ENCODE results near the gene SORCS3. TPM values are rescaled to one million over a fixed set of nuclear protein-coding genes. Genes with fewer than 3 reads are reported as not detected.

The SORCS3 gene
- polyA plus RNA-seq, 3 donors from 2014 or later, result not detected

DNA sequence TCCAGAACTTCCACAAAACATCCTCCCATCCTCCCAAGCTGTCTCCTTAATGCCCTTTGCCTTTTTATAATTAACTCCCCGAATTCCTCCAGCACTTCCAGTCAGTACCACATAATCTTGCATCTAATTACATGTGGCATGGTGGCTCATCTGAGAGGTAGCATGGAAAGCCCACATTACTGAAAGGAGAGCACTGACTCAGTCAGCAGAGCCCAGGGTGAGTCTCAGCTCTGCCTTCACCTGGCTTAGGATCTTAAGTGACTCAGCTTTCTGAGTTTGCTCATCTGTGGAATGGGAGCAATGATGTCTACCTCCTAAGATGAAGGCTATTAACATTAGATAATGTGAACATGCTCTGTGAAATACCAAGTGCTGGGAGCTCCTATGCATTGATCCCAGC lies 433.9 kb downstream of the SORCS3 start:
- Mint-ChIP-seq H3K4me3 (no peak overlapping the region), H3K9me3 (peaks cover 0 to 10% (median 0%) of the 10 kb centered on the region in 6 donors), H3K36me3 (no peaks in the 10 kb centered on the region), H3K27ac (no peak overlapping the region), H3K4me1 (no peaks in the 10 kb centered on the region), H3K27me3 (ENCODE audit: low read depth in 3 of 3) (peaks cover 0 to 5% (median 0%) of the 10 kb centered on the region in 3 donors)
- DNase-seq, result no peak

DNA sequence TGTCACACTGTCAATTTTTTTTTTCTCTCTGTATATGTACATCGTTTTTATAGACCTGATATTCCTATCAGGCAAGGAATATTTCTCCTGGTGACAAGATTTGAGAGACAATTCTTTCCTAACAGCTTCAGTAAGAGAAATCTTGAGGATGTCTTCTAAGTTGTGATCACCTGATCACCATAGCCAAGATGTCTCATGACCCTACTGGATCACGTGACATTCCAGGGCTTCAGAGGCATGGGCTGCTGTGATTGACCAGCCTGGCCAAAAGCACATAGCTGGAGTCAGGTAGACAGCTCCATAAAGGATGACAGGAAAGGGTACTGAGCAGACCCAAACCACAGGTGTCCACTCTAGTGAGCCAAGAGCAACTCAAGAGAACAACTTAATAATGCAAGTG lies 444.9 kb downstream of the SORCS3 start:
- peaks cover 0 to 7% (median 4%) of the 10 kb centered on the region in 6 donors for H3K9me3 Mint-ChIP-seq
- no peaks in the 10 kb centered on the region for H3K36me3 Mint-ChIP-seq
- peaks cover 0 to 6% (median 1%) of the 10 kb centered on the region in 3 donors for H3K27me3 Mint-ChIP-seq (ENCODE audit: low read depth in 3 of 3)
- H3K4me1 Mint-ChIP-seq, result no peaks in the 10 kb centered on the region
- no peak for DNase-seq
- H3K4me3 Mint-ChIP-seq, result no peak overlapping the region
- H3K27ac Mint-ChIP-seq, result no peak overlapping the region

DNA sequence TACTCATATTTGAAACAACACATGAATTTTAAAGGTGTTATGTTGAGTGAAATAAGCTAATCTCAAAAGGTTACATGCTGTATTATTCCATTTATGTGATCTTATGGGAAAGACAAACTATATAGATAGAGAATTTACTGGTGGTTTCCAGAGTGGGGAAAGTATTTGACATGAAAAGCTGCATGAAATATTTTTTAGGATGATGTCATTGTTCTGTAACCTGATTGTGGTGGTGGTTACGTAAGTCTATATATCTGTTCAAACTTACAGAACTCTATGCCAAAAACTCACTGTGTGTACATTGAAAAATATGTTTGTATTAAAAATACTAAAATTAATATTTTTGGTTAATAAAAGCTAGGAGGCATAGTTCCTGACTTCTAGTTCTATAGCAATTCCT lies 453.0 kb downstream of the SORCS3 start:
- Mint-ChIP-seq H3K36me3 (no peaks in the 10 kb centered on the region), H3K4me1 (no peaks in the 10 kb centered on the region), H3K27ac (no peak overlapping the region), H3K9me3 (peaks cover 0 to 5% (median under 1%) of the 10 kb centered on the region in 6 donors), H3K4me3 (no peak overlapping the region), H3K27me3 (ENCODE audit: low read depth in 3 of 3) (peaks cover 0 to 4% (median 0%) of the 10 kb centered on the region in 3 donors)
- no peak for DNase-seq

DNA sequence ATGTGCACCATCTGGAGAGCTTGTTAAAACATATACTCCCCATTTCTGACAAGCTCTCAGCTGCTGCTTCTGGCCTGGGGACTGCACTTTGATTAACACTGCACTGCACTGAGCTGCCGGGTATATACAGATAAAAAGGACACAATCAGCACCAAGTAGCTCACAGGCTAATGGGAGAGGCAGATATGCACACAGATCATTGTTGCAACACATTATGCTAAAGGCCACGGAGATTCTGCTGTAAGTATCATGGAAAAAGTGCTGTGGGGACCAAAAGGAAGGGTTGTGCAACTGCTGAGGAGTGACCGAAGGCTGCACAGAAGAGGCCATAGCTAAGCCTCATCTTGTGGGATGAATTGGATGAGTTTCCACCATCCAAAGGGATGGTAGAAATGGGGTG lies 455.2 kb downstream of the SORCS3 start:
- Mint-ChIP-seq H3K9me3 (no peaks in the 10 kb centered on the region), H3K4me3 (no peak overlapping the region), H3K27ac (no peak overlapping the region), H3K27me3 (ENCODE audit: low read depth in 3 of 3) (peaks cover 0 to 4% (median 2%) of the 10 kb centered on the region in 3 donors), H3K36me3 (no peaks in the 10 kb centered on the region), H3K4me1 (no peaks in the 10 kb centered on the region)
- DNase-seq, result no peak

DNA sequence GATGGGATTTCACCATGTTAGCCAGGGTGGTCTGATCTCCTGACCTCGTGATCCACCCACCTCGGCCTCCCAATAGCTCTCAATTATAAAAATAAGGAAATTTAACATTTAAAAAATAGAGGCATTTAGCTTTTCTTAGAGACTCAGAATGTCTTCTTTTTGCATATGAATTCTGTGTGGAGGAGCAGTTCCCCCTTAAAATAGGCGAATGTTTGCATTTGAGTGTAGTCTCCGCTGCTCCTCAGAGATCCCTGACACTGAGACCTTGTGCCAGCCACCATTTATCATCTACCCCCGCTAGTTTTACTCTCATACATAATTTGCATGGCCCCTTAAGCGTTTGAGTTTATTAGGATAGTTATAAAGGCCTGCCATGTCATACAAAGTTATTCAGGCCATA lies 461.9 kb downstream of the SORCS3 start:
- H3K9me3 Mint-ChIP-seq, result peaks cover 0 to 7% (median 0%) of the 10 kb centered on the region in 6 donors
- no peak overlapping the region for H3K4me3 Mint-ChIP-seq
- no peaks in the 10 kb centered on the region for H3K36me3 Mint-ChIP-seq
- H3K4me1 Mint-ChIP-seq, result no peaks in the 10 kb centered on the region
- no peak for DNase-seq
- H3K27ac Mint-ChIP-seq, result no peak overlapping the region
- H3K27me3 Mint-ChIP-seq (ENCODE audit: low read depth in 3 of 3), result peaks cover 0 to 4% (median 2%) of the 10 kb centered on the region in 3 donors

DNA sequence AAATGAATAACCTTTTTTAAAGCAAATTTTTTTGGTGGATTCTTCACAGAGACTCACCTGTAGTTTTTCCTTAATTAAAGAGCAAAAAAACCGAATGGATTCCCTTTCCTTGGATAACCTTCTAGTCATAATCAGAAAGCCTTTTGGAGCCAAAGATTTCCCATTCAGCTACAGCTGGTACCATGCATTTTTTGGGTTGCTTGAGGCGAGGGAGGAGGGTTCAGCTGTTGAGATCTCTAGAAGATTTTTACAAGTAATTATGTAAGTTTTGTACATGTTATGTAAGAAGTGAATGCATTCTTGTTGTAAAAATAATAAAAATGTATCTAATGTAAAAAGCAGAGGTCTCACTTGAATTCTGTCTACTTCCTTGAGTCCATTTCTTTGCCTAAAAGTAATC lies 463.2 kb downstream of the SORCS3 start:
- H3K27me3 Mint-ChIP-seq (ENCODE audit: low read depth in 3 of 3), result peaks cover 0 to 4% (median 2%) of the 10 kb centered on the region in 3 donors
- peaks cover 0 to 7% (median 0%) of the 10 kb centered on the region in 6 donors for H3K9me3 Mint-ChIP-seq
- no peak for DNase-seq
- no peak overlapping the region for H3K4me3 Mint-ChIP-seq
- H3K36me3 Mint-ChIP-seq, result no peaks in the 10 kb centered on the region
- H3K4me1 Mint-ChIP-seq, result no peaks in the 10 kb centered on the region
- no peak overlapping the region for H3K27ac Mint-ChIP-seq

DNA sequence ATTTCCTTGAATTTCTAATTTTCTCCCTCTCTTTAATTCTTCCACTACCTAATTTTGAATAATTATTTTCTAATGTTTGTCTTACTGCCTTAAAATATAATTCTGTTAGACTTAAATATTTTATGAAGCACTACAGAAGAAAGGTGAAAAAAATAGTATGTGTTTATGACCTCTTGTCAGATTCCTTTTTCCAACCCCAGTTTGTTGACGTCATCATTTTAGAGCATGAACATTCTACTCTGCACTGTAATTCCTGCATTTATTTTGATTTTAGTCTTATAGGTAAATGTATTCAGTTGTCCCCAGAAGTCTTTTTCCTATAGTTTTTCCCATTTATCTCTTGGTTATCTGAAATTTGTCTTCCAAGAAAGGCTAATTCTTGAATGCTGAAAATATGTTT lies 468.1 kb downstream of the SORCS3 start:
- Mint-ChIP-seq H3K4me1 (no peaks in the 10 kb centered on the region), H3K27ac (no peak overlapping the region), H3K27me3 (ENCODE audit: low read depth in 3 of 3) (peaks cover 0 to 2% (median 0%) of the 10 kb centered on the region in 3 donors), H3K9me3 (peaks cover 0 to 7% (median under 1%) of the 10 kb centered on the region in 6 donors), H3K36me3 (no peaks in the 10 kb centered on the region), H3K4me3 (no peak overlapping the region)
- DNase-seq, result no peak

DNA sequence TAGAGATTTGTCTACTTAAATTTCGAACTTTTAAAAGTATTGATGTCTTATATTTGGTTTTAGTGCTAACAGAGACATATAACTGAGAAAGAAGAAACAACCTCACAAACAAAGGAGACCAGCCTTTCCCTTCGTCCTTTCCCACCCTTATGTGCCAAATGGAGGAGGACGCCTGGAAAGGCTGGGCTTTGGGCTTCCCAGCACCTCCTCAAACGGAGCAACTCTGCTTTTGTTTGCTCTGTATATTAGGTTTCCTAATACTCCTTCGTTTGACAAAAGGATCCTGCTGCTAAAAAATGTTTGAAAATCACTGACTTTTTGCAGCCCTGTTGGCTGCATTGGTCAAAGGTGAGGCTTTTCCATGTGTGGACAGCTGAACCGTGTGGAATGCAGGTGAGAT lies 471.8 kb downstream of the SORCS3 start:
- H3K27me3 Mint-ChIP-seq (ENCODE audit: low read depth in 3 of 3), result no peaks in the 10 kb centered on the region
- no peaks in the 10 kb centered on the region for H3K4me1 Mint-ChIP-seq
- no peaks in the 10 kb centered on the region for H3K36me3 Mint-ChIP-seq
- no peak for DNase-seq
- no peak overlapping the region for H3K27ac Mint-ChIP-seq
- H3K4me3 Mint-ChIP-seq, result no peak overlapping the region
- peaks cover 0 to 5% (median 0%) of the 10 kb centered on the region in 6 donors for H3K9me3 Mint-ChIP-seq

DNA sequence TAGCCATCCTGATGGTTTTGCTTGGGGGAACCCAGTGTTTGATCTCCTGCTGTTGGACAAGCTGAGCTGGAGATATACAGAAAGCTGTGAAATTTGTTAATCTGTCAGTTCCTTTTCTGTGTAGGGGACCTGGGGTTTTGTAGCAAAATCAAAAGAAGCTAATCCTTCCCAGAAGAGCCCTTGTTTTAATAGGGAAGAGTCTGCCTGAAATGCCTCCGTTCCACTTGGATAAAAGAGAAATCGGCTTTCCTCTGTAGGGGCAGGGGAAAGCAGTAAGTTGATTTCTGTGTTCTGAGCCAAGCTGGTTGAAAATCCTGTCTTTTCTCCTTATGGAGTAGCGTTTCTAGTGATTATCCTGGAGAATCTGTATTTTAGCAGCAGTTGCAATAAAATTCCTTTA lies 472.6 kb downstream of the SORCS3 start:
- Mint-ChIP-seq H3K9me3 (peaks cover 0 to 6% (median 4%) of the 10 kb centered on the region in 6 donors), H3K36me3 (no peaks in the 10 kb centered on the region), H3K4me1 (no peaks in the 10 kb centered on the region), H3K27me3 (ENCODE audit: low read depth in 3 of 3) (no peaks in the 10 kb centered on the region), H3K4me3 (no peak overlapping the region), H3K27ac (no peak overlapping the region)
- DNase-seq, result no peak

DNA sequence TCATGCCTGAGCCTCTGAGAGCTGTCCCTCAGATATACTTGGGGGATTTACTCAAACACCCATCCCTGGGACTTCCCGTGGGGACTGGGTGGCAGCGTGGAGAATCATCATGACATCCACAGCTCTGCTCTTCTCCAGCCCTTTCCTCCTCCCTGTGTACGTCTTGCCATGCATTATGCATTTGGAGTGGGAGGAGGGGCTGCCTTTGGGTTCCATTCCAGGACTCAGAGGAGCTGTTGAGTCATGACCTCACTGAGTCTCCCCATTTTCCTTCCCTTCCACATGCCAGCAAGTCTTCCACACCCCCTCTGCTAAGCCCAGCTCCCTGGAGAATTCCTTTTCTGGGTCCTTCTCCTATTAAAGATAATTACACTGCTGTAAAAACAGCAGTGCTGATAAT lies 480.7 kb downstream of the SORCS3 start:
- no peak for DNase-seq
- H3K36me3 Mint-ChIP-seq, result no peaks in the 10 kb centered on the region
- no peaks in the 10 kb centered on the region for H3K4me1 Mint-ChIP-seq
- H3K9me3 Mint-ChIP-seq, result peaks cover 3 to 16% (median 5%) of the 10 kb centered on the region in 6 donors
- no peak overlapping the region for H3K4me3 Mint-ChIP-seq
- H3K27me3 Mint-ChIP-seq (ENCODE audit: low read depth in 3 of 3), result peaks cover 0 to 1% (median under 1%) of the 10 kb centered on the region in 3 donors
- H3K27ac Mint-ChIP-seq, result no peak overlapping the region

DNA sequence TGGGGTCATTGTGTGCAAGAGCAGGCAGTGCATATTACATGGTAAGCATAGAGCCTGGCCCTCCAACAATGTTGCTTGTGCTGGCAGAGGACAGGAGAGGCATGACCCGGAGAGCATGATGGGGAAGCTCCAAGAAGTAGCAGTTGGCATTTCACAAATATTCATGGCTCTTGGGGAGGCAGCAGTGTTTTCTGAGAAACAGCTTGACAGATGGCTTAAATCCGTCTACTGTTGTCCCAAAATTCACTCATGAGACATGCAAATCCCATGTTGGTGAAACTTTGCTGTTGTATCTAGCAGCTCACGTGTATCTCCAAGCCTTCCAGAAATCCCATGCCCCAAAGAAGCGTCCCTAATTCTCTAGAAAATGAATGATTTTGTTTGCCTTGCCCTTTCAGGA lies 487.0 kb downstream of the SORCS3 start:
- H3K27me3 Mint-ChIP-seq (ENCODE audit: low read depth in 3 of 3), result peaks cover 0 to 3% (median 0%) of the 10 kb centered on the region in 3 donors
- no peak for DNase-seq

DNA sequence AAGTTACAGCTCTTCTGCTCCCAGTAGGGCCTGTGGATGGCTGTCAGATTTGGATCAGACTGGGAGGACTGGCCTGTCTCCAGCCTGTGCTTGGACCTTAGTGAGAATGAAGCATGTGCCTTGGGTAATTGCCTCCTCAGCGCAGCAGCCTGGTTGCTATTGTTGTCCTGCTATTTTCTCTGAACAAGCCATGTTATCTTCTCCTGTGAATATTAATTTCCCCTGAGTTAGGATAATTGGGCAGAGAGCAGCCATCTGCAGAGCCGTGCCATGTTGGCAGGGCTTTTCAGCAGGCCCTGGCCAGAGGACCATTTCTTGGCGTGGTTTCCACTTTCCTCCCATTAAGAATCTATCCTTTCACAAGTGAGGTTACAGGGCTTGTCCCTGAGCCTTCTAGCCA lies 497.3 kb downstream of the SORCS3 start:
- Mint-ChIP-seq H3K4me1 (no peaks in the 10 kb centered on the region), H3K9me3 (peaks cover 0 to 1% (median 0%) of the 10 kb centered on the region in 6 donors), H3K27ac (no peak overlapping the region), H3K4me3 (no peak overlapping the region), H3K27me3 (ENCODE audit: low read depth in 3 of 3) (no peaks in the 10 kb centered on the region), H3K36me3 (no peaks in the 10 kb centered on the region)
- DNase-seq, result no peak

More for the DNA sequence above, 487.0 kb downstream of the SORCS3 start:
- H3K27ac Mint-ChIP-seq, result no peak overlapping the region
- H3K4me1 Mint-ChIP-seq, result no peaks in the 10 kb centered on the region
- peaks cover 0 to 4% (median 0%) of the 10 kb centered on the region in 6 donors for H3K9me3 Mint-ChIP-seq
- H3K4me3 Mint-ChIP-seq, result no peak overlapping the region
- no peaks in the 10 kb centered on the region for H3K36me3 Mint-ChIP-seq

DNA sequence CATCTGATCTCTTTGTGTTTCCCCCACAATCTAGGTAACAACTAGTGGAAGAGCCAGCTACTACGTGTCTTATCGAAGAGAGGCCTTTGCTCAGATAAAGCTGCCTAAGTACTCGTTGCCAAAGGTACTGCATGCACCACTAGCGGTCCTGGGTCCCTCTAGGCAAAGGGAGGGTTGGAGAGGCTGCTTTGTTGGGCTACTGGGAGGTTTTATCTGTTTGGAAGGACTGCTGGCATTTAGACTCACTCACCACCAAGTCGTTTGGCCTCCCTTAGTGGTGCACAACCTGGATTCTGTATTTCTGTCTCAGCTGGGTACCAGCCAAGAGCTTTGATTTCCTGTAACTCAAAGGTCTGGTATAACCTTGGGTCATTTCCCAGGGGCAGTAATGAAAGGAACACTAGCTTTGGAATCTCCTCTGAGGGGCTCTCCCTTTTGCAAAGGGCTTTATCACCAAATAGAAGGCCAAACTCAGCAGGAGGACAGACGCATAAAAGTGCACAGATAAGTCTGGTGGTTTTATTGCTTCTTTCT lies 498.3 kb downstream of the SORCS3 start:
- no peak overlapping the region for H3K4me3 Mint-ChIP-seq
- DNase-seq, result no peak
- H3K9me3 Mint-ChIP-seq, result peaks cover 0 to 4% (median 0%) of the 10 kb centered on the region in 6 donors
- no peaks in the 10 kb centered on the region for H3K4me1 Mint-ChIP-seq
- no peak overlapping the region for H3K27ac Mint-ChIP-seq
- H3K27me3 Mint-ChIP-seq (ENCODE audit: low read depth in 3 of 3), result no peaks in the 10 kb centered on the region
- H3K36me3 Mint-ChIP-seq, result no peaks in the 10 kb centered on the region

DNA sequence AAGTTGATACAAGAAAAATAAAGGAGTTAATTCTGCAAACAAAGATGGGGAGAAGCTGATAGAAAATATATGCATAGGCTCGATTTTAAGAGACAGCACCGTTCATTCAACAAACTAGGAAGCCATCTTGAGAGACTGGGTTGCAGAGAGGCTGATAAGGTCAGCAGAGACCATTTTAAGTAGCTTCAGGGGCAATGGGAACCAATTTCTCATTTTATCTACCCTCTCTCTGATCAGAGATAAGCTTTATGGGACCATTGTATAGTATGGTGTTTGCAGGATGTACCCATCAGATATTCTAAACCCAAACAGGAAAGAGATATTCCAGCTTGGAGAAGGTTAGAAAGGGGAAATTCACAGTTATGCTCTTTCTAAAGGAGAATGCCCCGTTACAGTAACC lies 499.5 kb downstream of the SORCS3 start:
- DNase-seq, result no peak
- H3K27ac Mint-ChIP-seq, result no peak overlapping the region
- no peaks in the 10 kb centered on the region for H3K27me3 Mint-ChIP-seq (ENCODE audit: low read depth in 3 of 3)
- H3K4me1 Mint-ChIP-seq, result no peaks in the 10 kb centered on the region
- no peaks in the 10 kb centered on the region for H3K36me3 Mint-ChIP-seq
- peaks cover 0 to 4% (median 0%) of the 10 kb centered on the region in 6 donors for H3K9me3 Mint-ChIP-seq
- H3K4me3 Mint-ChIP-seq, result no peak overlapping the region

DNA sequence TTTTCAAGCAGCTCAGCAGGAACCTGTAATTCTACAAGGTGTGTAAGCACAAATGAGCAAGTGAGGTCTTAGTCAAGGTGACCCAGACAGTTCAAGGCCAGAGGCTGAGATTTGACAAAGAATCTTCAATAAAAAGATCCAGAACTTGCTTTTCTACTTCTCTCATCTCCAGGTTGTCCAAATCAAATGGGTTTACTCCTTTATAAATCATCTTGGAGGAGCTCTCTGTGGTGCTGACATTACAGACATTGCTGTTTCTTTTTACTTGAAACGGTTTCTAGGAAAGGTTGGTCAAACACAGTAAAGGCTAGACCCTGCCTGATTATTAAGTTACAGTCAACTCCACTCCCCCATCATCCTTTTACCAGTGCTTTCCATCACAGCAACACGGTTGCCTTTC lies 504.6 kb downstream of the SORCS3 start:
- no peaks in the 10 kb centered on the region for H3K36me3 Mint-ChIP-seq
- no peaks in the 10 kb centered on the region for H3K4me1 Mint-ChIP-seq
- H3K9me3 Mint-ChIP-seq, result peaks cover 0 to 6% (median 1%) of the 10 kb centered on the region in 6 donors
- no peak for DNase-seq
- H3K4me3 Mint-ChIP-seq, result no peak overlapping the region
- peaks cover 0 to 2% (median 1%) of the 10 kb centered on the region in 3 donors for H3K27me3 Mint-ChIP-seq (ENCODE audit: low read depth in 3 of 3)
- H3K27ac Mint-ChIP-seq, result no peak overlapping the region

Data from immature natural killer cell (primary cell).